K562 (cell line): Measurements from ENCODE around the gene IGF2BP3. TPM values are rescaled to one million over a fixed set of nuclear protein-coding genes. Genes with fewer than 3 reads are reported as not detected.

Experiments
- ATAC-seq: fragments of 200-7000 bp; cut with Tn5 transposase; 3 replicates; pipeline ENCODE4 v1.9.1; 2020; ENCODE audit warnings: moderate library complexity
- BruUV-seq: library from RNA; stranded (reverse); fragments of 400-500 nt; replicated peaks from 2 replicates; lab custom pipeline; 2021; lab: Mats Ljungman, UMichigan
- CTCF ChIA-PET: fragments of 300-600 bp; formaldehyde crosslinking; extraction: SDS; loops from one replicate; lab custom pipeline; 2021; ENCODE audit warnings: low intra/inter-chr PET ratio; lab: Yijun Ruan, JAX
- POLR2A ChIA-PET: fragments of 300-600, 350-650 bp; sonication (Branson Sonifier 250); formaldehyde crosslinking; extraction: SDS; loops from one replicate; lab custom pipeline; 2021; ENCODE audit warnings: antibody characterized with exemption, inconsistent platforms; lab: Yijun Ruan, JAX
- DNase-seq, 4 experiments: peaks; one replicate each; pipeline versions ENCODE4 v3.0.0 to v3.0.0-alpha.2; 2011 to 2018; ENCODE audit warnings: low spot score in 3 of 4, mixed read lengths in 3 of 4; ENCODE audit errors: extremely low read depth in 1 of 4
- FAIRE-seq: peaks from 2 replicates; lab custom pipeline; 2011; peaks lifted over from hg19 to GRCh38; lab: Jason Lieb, UNC
- H2AFZ ChIP-seq: 2 replicates; pipeline ENCODE4 v1.6.0; 2011; ENCODE audit warnings: low read depth, low read length, control low read depth, inconsistent platforms
- H3K27ac ChIP-seq: fragments of 200-600 bp; 3 replicates; pipeline ENCODE4 v1.8.0; 2011; ENCODE audit warnings: low read depth, mild to moderate bottlenecking, control low read depth, inconsistent platforms, low read length, moderate library complexity, mixed read lengths; ENCODE audit errors: extremely low read depth
- H3K27me3 ChIP-seq, 2 experiments: fragments of 300-600 bp in 1 of 2; 2 replicates in 1 of 2; 3 replicates in 1 of 2; pipeline versions ENCODE4 v1.6.0 to v1.8.0; 2011; ENCODE audit warnings: inconsistent platforms in 2 of 2, low read length in 2 of 2, mild to moderate bottlenecking in 1 of 2, mixed read lengths in 1 of 2, moderate library complexity in 1 of 2; ENCODE audit not compliant: control insufficient read depth in 2 of 2, insufficient read depth in 2 of 2
- H3K36me3 ChIP-seq: fragments of 300-600 bp; 3 replicates; pipeline ENCODE4 v1.8.0; 2011; ENCODE audit warnings: mild to moderate bottlenecking, low read length, inconsistent platforms; ENCODE audit not compliant: control insufficient read depth, insufficient read depth
- H3K4me1 ChIP-seq, 2 experiments: fragments of 200-600 bp in 1 of 2; replicated peaks in 1 of 2; 2 replicates in 1 of 2; 3 replicates in 1 of 2; pipeline versions ENCODE4 v1.5.1 to v1.8.0; 2011; ENCODE audit warnings: inconsistent platforms in 2 of 2, low read length in 2 of 2, mild to moderate bottlenecking in 1 of 2, mixed read lengths in 1 of 2, moderate library complexity in 1 of 2; ENCODE audit not compliant: control insufficient read depth in 2 of 2, insufficient read depth in 2 of 2
- H3K4me2 ChIP-seq: 2 replicates; pipeline ENCODE4 v1.6.1; 2011; ENCODE audit warnings: low read length, control low read depth, inconsistent platforms, mixed read lengths; ENCODE audit not compliant: insufficient read depth
- H3K4me3 ChIP-seq: fragments of 200-600 bp; sonication (generic), shearing (Covaris generic); 2 replicates; pipeline ENCODE4 v1.5.1; 2016; ENCODE audit warnings: control low read depth, inconsistent platforms
- H3K79me2 ChIP-seq: fragments of 200-600 bp; 3 replicates; pipeline ENCODE4 v1.8.0; 2011; ENCODE audit warnings: low read length, inconsistent platforms; ENCODE audit not compliant: control insufficient read depth, insufficient read depth
- H3K9ac ChIP-seq, 2 experiments: 2 replicates each; pipeline versions ENCODE4 v1.6.0 to v1.6.1; 2011; ENCODE audit warnings: low read depth in 2 of 2, low read length in 2 of 2, control low read depth in 1 of 2, inconsistent platforms in 1 of 2, mild to moderate bottlenecking in 1 of 2, mixed read lengths in 1 of 2; ENCODE audit not compliant: insufficient read depth in 1 of 2
- H3K9me1 ChIP-seq: one replicate; pipeline ENCODE4 v1.6.0; 2011; ENCODE audit warnings: inconsistent platforms, mild to moderate bottlenecking, low read length, moderate library complexity; ENCODE audit not compliant: control insufficient read depth, insufficient read depth
- H3K9me3 ChIP-seq: replicated peaks from 2 replicates; pipeline ENCODE4 v1.5.1; 2011; ENCODE audit warnings: low read depth, low read length, inconsistent platforms; ENCODE audit not compliant: control insufficient read depth, insufficient read depth
- H4K20me1 ChIP-seq: replicated peaks from 2 replicates; pipeline ENCODE4 v1.6.1; 2011; ENCODE audit warnings: low read length, inconsistent platforms, mixed read lengths; ENCODE audit not compliant: control insufficient read depth, insufficient read depth
- ATF7 ChIP-seq: fragments of 450-650 bp; IDR thresholded peaks from 2 replicates; pipeline ENCODE4 v1.7.1; 2014; ENCODE audit warnings: mild to moderate bottlenecking, moderate library complexity
- E2F3 ChIP-seq: fragments of 250-450 bp; sonication (Bioruptor Pico); IDR thresholded peaks from 2 replicates; pipeline ENCODE4 v1.4.0; 2020; ENCODE audit warnings: mild to moderate bottlenecking
- ETV5 ChIP-seq: sonication (generic); formaldehyde crosslinking; IDR thresholded peaks from 2 replicates; pipeline ENCODE4 v1.4.0; 2020; ENCODE audit warnings: low read depth, mild to moderate bottlenecking, missing genetic modification reagents
- FOSL1 ChIP-seq: fragments of 200-800 bp; sonication (Bioruptor generic); conservative IDR thresholded peaks from 2 replicates; pipeline ENCODE4 v1.6.1; 2016; ENCODE audit warnings: missing genetic modification characterization, missing compliant biosample characterization
- HNRNPUL1 ChIP-seq: fragments of 200-400 bp; formaldehyde crosslinking; IDR thresholded peaks from 2 replicates; pipeline ENCODE4 v1.6.1; 2017; ENCODE audit warnings: low read length
- JUN ChIP-seq, 2 experiments: sonication (generic) in 1 of 2; formaldehyde crosslinking in 1 of 2; IDR thresholded peaks; 2 replicates each; pipeline versions ENCODE4 v1.6.1 to v1.8.0; 2012 to 2022; ENCODE audit warnings: borderline replicate concordance in 2 of 2, mild to moderate bottlenecking in 2 of 2, improper control_type of control experiment in 1 of 2, low read depth in 1 of 2, low read length in 1 of 2, missing genetic modification reagents in 1 of 2
- JUND ChIP-seq, 2 experiments: IDR thresholded peaks; 2 replicates in 1 of 2; 3 replicates in 1 of 2; pipeline ENCODE4 v1.6.1; 2011; ENCODE audit warnings: borderline replicate concordance in 2 of 2, low read depth in 2 of 2, low read length in 2 of 2, improper control_type of control experiment in 1 of 2, missing biosample characterization in 1 of 2, missing genetic modification characterization in 1 of 2, missing genetic modification reagents in 1 of 2
- NR2F6 ChIP-seq: fragments of 450-650 bp; formaldehyde crosslinking; IDR thresholded peaks from 2 replicates; pipeline ENCODE4 v1.4.0; 2020; ENCODE audit warnings: mild to moderate bottlenecking
- TBL1XR1 ChIP-seq, 2 experiments: IDR thresholded peaks; 2 replicates each; pipeline ENCODE4 v1.6.1; 2012; ENCODE audit warnings: improper control_type of control experiment in 2 of 2, low read length in 2 of 2, mild to moderate bottlenecking in 1 of 2
- TOE1 ChIP-seq, 2 experiments: fragments of 450-650 bp in 1 of 2; sonication (generic) in 1 of 2; formaldehyde crosslinking in 1 of 2; IDR thresholded peaks; 2 replicates each; pipeline versions ENCODE4 v1.7.1 to v1.8.0; 2016 to 2022; ENCODE audit warnings: borderline replicate concordance in 2 of 2, mild to moderate bottlenecking in 2 of 2, antibody characterized with exemption in 1 of 2, inconsistent platforms in 1 of 2, low read depth in 1 of 2, missing genetic modification reagents in 1 of 2, moderate library complexity in 1 of 2
- ZNF347 ChIP-seq: fragments of 450-650 bp; formaldehyde crosslinking; IDR thresholded peaks from 2 replicates; pipeline ENCODE4 v1.4.0; 2020; ENCODE audit warnings: low read depth, mild to moderate bottlenecking, moderate library complexity
- ZNF717 ChIP-seq: fragments of 250-450 bp; sonication (Bioruptor Pico); IDR thresholded peaks from 2 replicates; pipeline ENCODE4 v1.5.0; 2021
- WGBS: fragments of 100-300 bp; shearing (Covaris generic); methylation state at CpG from one replicate; pipeline ENCODE4 v1.1.6; 2016; ENCODE audit warnings: low coverage, mixed read lengths; ENCODE audit not compliant: insufficient coverage; ENCODE audit errors: missing lambda C conversion rate; 5-methylcytosine and 5-hydroxymethylcytosine counted together
- in situ Hi-C: fragments of 300-500 bp; cut with MboI; formaldehyde crosslinking; loops from 4 replicates; pipeline ENCODE4 v1.15.0; 2018; ENCODE audit warnings: inconsistent platforms, mixed read lengths
- intact Hi-C: fragments of 100-400 bp; cut with micrococcal nuclease; formaldehyde crosslinking; loops from 2 replicates; pipeline ENCODE4 v1.14.2; 2022
- polyA plus RNA-seq, 8 experiments: library from polyadenylated mRNA; depleted of rRNA in 4 of 8; stranded (reverse) in 5 of 8; unstranded in 3 of 8; fragments of >200 nt; fragmentation: Nextera tagmentation in 2 of 8; fragmentation: Illumina TruSeq in 1 of 8; extraction: Ambion mirVana in 2 of 8; extraction: Trizol in 1 of 8; gene quantifications; 2 replicates each; pipeline versions ENCODE4 v1.2.1 to v1.2.3, GENCODE V29; 2011 to 2014; ENCODE audit warnings: inconsistent platforms in 1 of 8, missing spikeins in 1 of 8
- total RNA-seq, 7 experiments: library from RNA; depleted of rRNA in 6 of 7; stranded (reverse); fragments of >200 nt in 6 of 7; fragmentation: Illumina TruSeq in 2 of 7; extraction: Trizol in 2 of 7; gene quantifications; 2 replicates each; pipeline versions ENCODE4 v1.2.1 to v1.2.3, GENCODE V29; 2011 to 2021; ENCODE audit warnings: low replicate concordance in 1 of 7
- TF ChIP-seq, protein P1 (sequence below): fragments of 250-450 bp; sonication (Bioruptor Pico); IDR thresholded peaks from 2 replicates; pipeline ENCODE4 v1.5.1; 2021; ENCODE audit warnings: mild to moderate bottlenecking
- TF ChIP-seq, protein P2 (sequence below): fragments of 450-650 bp; IDR thresholded peaks from 2 replicates; pipeline ENCODE4 v1.7.1; 2018; ENCODE audit warnings: mild to moderate bottlenecking, low read depth; ENCODE audit not compliant: partially characterized antibody
- TF ChIP-seq, protein P3 (sequence below): fragments of 250-450 bp; sonication (Bioruptor Pico); IDR thresholded peaks from 2 replicates; pipeline ENCODE4 v1.9.0; 2021; ENCODE audit warnings: mild to moderate bottlenecking

The IGF2BP3 gene
- total and polyA plus RNA-seq, 9 of the 15 experiments (the other 6 are each of a cell fraction or from before 2014, with no cell fraction given) = 8.4 to 88.1 (median 61.2) TPM

DNA sequence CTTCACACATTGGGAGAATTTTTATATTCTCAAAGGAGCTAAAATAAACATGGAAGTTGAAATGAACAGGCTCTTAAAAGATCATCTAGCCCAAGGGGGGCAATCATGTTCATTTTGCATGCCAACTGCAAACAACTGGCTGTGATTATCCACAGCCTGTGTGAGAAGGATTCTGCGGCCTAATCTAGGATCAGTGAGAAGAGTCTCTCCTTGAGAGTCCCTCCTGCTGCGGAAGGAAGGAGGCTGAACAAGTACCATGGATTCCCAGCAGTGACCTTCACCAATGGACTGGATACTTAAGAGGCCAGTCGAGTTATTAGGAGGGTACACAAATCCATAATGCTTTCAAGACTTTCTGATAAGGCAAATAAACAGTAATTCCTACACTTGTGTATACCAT is 76.7 kb downstream of the IGF2BP3 start:
- ChIA-PET POLR2A (interaction anchor here (0.7 kb wide), 1 partner anchor 44 kb away, joined by 4 read pairs; no protein-coding TSS in a partner anchor), CTCF (no interaction called here)
- Histone ChIP-seq H3K9me1 (no peaks in the 10 kb centered on the region), H3K4me3 (no peak overlapping the region), H3K27ac (no peak overlapping the region), H4K20me1 (no peaks in the 10 kb centered on the region), H3K9me3 (no peaks in the 10 kb centered on the region), H3K4me1 (no peaks in the 10 kb centered on the region), H2AFZ (no peak overlapping the region), H3K9ac (no peak overlapping the region), H3K27me3 (no peaks in the 10 kb centered on the region), H3K4me2 (no peak overlapping the region), H3K36me3 (peaks cover 59% of the 10 kb centered on the region; the same call in 2 of the 3 replicates), H3K79me2 (peaks cover 17% of the 10 kb centered on the region; the same call in 1 of the 3 replicates)
- FAIRE-seq (no peak), ATAC-seq (no peak), DNase-seq (no peak)
- no TSS peak for BruUV-seq
- 95% methylated on average over 3 of the region's 3 CpGs for WGBS
- intact Hi-C loops (no loop called here), in situ Hi-C loops (no loop called here)
- no peak for TF ChIP-seq FOSL1
- TF ChIP-seq ZNF347 (CRISPR knock-in tag) = no peak
- no peak for TF ChIP-seq TOE1 (IDR thresholded peaks at IDR 0.05; ENCODE audit: borderline replicate concordance)
- TF ChIP-seq TOE1 (CRISPR knock-in tag; IDR thresholded peaks at IDR 0.05; ENCODE audit: borderline replicate concordance, low read depth) = no peak
- TF ChIP-seq, protein P1, sequence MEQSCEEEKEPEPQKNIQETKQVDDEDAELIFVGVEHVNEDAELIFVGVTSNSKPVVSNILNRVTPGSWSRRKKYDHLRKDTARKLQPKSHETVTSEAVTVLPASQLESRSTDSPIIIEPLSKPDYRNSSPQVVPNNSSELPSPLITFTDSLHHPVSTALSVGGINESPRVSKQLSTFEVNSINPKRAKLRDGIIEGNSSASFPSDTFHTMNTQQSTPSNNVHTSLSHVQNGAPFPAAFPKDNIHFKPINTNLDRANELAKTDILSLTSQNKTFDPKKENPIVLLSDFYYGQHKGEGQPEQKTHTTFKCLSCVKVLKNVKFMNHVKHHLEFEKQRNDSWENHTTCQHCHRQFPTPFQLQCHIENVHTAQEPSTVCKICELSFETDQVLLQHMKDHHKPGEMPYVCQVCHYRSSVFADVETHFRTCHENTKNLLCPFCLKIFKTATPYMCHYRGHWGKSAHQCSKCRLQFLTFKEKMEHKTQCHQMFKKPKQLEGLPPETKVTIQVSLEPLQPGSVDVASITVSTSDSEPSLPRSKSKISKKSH (CRISPR knock-in tag) = no peak
- no peak for TF ChIP-seq JUND (IDR thresholded peaks at IDR 0.05; ENCODE audit: borderline replicate concordance, low read depth, low read length)
- TF ChIP-seq JUND (tag; IDR thresholded peaks at IDR 0.05; ENCODE audit: borderline replicate concordance, low read depth, low read length) = no peak
- TF ChIP-seq, protein P2, sequence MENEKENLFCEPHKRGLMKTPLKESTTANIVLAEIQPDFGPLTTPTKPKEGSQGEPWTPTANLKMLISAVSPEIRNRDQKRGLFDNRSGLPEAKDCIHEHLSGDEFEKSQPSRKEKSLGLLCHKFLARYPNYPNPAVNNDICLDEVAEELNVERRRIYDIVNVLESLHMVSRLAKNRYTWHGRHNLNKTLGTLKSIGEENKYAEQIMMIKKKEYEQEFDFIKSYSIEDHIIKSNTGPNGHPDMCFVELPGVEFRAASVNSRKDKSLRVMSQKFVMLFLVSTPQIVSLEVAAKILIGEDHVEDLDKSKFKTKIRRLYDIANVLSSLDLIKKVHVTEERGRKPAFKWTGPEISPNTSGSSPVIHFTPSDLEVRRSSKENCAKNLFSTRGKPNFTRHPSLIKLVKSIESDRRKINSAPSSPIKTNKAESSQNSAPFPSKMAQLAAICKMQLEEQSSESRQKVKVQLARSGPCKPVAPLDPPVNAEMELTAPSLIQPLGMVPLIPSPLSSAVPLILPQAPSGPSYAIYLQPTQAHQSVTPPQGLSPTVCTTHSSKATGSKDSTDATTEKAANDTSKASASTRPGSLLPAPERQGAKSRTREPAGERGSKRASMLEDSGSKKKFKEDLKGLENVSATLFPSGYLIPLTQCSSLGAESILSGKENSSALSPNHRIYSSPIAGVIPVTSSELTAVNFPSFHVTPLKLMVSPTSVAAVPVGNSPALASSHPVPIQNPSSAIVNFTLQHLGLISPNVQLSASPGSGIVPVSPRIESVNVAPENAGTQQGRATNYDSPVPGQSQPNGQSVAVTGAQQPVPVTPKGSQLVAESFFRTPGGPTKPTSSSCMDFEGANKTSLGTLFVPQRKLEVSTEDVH = no peak
- no peak for TF ChIP-seq E2F3 (CRISPR knock-in tag)
- no peak for TF ChIP-seq ATF7
- TF ChIP-seq, protein P3, sequence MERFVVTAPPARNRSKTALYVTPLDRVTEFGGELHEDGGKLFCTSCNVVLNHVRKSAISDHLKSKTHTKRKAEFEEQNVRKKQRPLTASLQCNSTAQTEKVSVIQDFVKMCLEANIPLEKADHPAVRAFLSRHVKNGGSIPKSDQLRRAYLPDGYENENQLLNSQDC (CRISPR knock-in tag) = no peak
- no peak for TF ChIP-seq ZNF717 (CRISPR knock-in tag)
- TF ChIP-seq TBL1XR1 (IDR thresholded peaks at IDR 0.05; ENCODE audit: low read length in 2 of 2) = no peak
- no peak for TF ChIP-seq HNRNPUL1
- no peak for TF ChIP-seq NR2F6 (CRISPR knock-in tag)
- no peak for TF ChIP-seq JUN (IDR thresholded peaks at IDR 0.05; ENCODE audit: borderline replicate concordance, low read depth, low read length)
- no peak for TF ChIP-seq JUN (CRISPR knock-in tag; IDR thresholded peaks at IDR 0.05; ENCODE audit: borderline replicate concordance)
- no peak for TF ChIP-seq ETV5 (CRISPR knock-in tag)
